Lower lobe of right lung (tissue), 2 donors: ENCODE measurements around the gene ATP2A3. TPM values are rescaled to one million over a fixed set of nuclear protein-coding genes. Genes with fewer than 3 reads are reported as not detected.

Source experiments
- ATAC-seq, 2 donors: fragments of 200-7000 bp; cut with Tn5 transposase; one replicate each; pipeline ENCODE4 v1.9.1; 2020 to 2022; ENCODE audit warnings: mild to moderate bottlenecking in 2 of 2, moderate library complexity in 2 of 2
- DNase-seq: peaks from one replicate; pipeline ENCODE4 v3.0.0-alpha.2; 2020
- H3K27ac ChIP-seq: fragments of 200-600 bp; one replicate; pipeline ENCODE4 v1.8.0; 2022
- H3K27me3 ChIP-seq: fragments of 200-600 bp; one replicate; pipeline ENCODE4 v1.8.0; 2022; ENCODE audit warnings: low read depth
- H3K36me3 ChIP-seq: fragments of 200-600 bp; one replicate; pipeline ENCODE4 v1.8.0; 2022; ENCODE audit warnings: mild to moderate bottlenecking
- H3K4me1 ChIP-seq: fragments of 200-600 bp; one replicate; pipeline ENCODE4 v1.8.0; 2022
- H3K4me3 ChIP-seq: fragments of 200-600 bp; one replicate; pipeline ENCODE4 v1.8.0; 2022; ENCODE audit warnings: mild to moderate bottlenecking
- H3K9me3 ChIP-seq: fragments of 200-600 bp; one replicate; pipeline ENCODE4 v1.8.0; 2022
- intact Hi-C: fragments of 100-400 bp; cut with DNase I; formaldehyde crosslinking; loops from one replicate; pipeline ENCODE4 v1.11.0; 2022
- total RNA-seq: library from RNA; stranded (reverse); fragmentation: NEBNext Ultra II Directional; extraction: Animal tissue kit (Norgen Biotek cat#: 25700); gene quantifications from one replicate; pipeline ENCODE4 v1.2.1, GENCODE V29; 2021
- TF ChIP-seq, protein P1 (sequence below): fragments of 200-600 bp; IDR thresholded peaks from one replicate; pipeline ENCODE4 v1.8.0; 2022; ENCODE audit warnings: antibody characterized with exemption, mild to moderate bottlenecking
- donor health status: DM: no; HTN: yes; CAD: no; lungs with severe emphysema.

The ATP2A3 gene
- total RNA-seq, 1 donor from 2014 or later = 45.6 TPM

- TF ChIP-seq, protein P1, sequence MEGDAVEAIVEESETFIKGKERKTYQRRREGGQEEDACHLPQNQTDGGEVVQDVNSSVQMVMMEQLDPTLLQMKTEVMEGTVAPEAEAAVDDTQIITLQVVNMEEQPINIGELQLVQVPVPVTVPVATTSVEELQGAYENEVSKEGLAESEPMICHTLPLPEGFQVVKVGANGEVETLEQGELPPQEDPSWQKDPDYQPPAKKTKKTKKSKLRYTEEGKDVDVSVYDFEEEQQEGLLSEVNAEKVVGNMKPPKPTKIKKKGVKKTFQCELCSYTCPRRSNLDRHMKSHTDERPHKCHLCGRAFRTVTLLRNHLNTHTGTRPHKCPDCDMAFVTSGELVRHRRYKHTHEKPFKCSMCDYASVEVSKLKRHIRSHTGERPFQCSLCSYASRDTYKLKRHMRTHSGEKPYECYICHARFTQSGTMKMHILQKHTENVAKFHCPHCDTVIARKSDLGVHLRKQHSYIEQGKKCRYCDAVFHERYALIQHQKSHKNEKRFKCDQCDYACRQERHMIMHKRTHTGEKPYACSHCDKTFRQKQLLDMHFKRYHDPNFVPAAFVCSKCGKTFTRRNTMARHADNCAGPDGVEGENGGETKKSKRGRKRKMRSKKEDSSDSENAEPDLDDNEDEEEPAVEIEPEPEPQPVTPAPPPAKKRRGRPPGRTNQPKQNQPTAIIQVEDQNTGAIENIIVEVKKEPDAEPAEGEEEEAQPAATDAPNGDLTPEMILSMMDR = no peak
- Histone ChIP-seq H3K27me3 (no peaks in the 10 kb centered on the region), H3K36me3 (no peaks in the 10 kb centered on the region), H3K4me1 (peaks cover 19% of the 10 kb centered on the region), H3K27ac (no peak overlapping the region), H3K4me3 (no peak overlapping the region), H3K9me3 (peaks cover 5% of the 10 kb centered on the region)
- DNase-seq (no peak), ATAC-seq (no peak)
- intact Hi-C loops = no loop called here
Measured at GRCh38 chr17:3969963-3970362, 5.7 kb upstream of the ATP2A3 start.

DNA sequence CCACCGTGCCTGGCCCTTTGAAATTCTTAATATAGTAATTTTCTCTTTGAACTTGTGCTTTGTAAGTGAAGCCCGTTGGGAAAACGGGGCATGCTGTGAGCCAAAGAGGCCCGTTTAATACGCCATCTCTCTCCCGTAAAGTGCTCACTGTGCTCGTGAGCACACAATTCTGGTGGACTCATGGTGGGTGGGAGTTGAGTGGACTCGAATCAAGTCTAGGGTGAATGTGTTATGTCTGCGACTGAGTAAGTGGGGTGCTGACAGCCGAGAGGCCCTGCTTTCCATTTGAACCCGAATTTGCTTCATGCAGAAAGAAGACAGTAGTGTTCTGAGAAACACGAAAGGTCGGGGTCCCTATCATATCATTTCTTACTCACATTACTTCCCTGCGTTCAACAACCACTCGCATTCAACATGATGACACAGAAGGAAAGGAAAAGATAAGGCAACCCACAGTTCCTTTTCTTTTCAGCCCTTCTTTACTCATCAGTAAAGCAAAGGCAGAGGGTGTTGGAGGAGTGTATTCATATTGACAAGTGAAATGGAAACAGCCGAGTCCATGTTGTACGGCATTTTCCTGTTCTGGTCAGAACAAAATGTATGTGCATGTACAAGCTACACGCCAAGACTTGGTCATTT is 4.8 kb upstream of the ATP2A3 start:
- intact Hi-C loops = no loop called here
- Histone ChIP-seq H3K36me3 (no peaks in the 10 kb centered on the region), H3K9me3 (no peaks in the 10 kb centered on the region), H3K4me1 (peaks cover 14% of the 10 kb centered on the region), H3K4me3 (no peak overlapping the region), H3K27ac (no peak overlapping the region), H3K27me3 (no peaks in the 10 kb centered on the region)
- DNase-seq (no peak), ATAC-seq (no peak)
- TF ChIP-seq, protein P1 = no peak

- ATAC-seq (no peak), DNase-seq (no peak)
- H3K4me3 ChIP-seq = no peak overlapping the region
- H3K4me1 ChIP-seq = peaks cover 19% of the 10 kb centered on the region
- H3K27me3 ChIP-seq = peaks cover 9% of the 10 kb centered on the region
- no peaks in the 10 kb centered on the region for H3K36me3 ChIP-seq
- intact Hi-C loops = no loop called here
- TF ChIP-seq, protein P1 = no peak
- no peaks in the 10 kb centered on the region for H3K9me3 ChIP-seq
- no peak overlapping the region for H3K27ac ChIP-seq
Measured at GRCh38 chr17:3968015-3968414, 3.8 kb upstream of the ATP2A3 start.

DNA sequence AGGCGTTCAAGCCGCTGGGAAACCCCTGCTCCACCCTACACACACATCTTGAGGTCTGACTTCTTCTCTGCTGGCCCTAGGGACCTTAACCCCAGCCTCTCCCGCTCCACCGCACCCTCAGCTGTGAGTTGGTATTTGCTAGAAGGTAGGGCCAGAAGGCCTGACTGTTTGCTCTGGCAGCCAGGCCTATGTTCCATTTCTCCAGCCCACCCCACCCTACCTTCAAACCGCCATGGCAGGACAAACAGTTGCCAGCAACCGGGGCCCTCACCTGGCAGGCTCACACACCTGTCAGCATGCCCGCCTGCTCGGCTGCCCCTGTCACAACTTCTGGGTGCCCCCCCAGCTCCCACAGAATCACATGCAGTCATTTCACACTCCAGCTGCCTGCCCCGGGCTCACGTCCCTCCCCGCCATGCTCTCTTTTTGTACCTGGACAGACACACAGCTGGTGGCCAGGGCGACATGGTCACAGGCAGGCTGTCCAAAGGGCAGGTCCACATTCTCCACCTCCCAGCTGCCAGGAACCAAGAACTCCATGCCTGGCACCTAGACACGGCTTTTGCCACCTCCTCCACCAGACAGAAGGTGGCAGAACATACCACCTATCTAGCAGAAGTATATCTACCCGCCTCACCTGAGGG is 2.6 kb upstream of the ATP2A3 start:
- H3K4me1 ChIP-seq = peaks cover 30% of the 10 kb centered on the region
- TF ChIP-seq, protein P1 = no peak
- ATAC-seq = no peak
- no peak overlapping the region for H3K27ac ChIP-seq
- no peak for DNase-seq
- H3K9me3 ChIP-seq = no peaks in the 10 kb centered on the region
- no peaks in the 10 kb centered on the region for H3K36me3 ChIP-seq
- intact Hi-C loops = no loop called here
- H3K27me3 ChIP-seq = peaks cover 16% of the 10 kb centered on the region
- H3K4me3 ChIP-seq = no peak overlapping the region

- H3K9me3 ChIP-seq = no peaks in the 10 kb centered on the region
- TF ChIP-seq, protein P1 = no peak
- H3K27ac ChIP-seq = peak overlapping the region; percentile 81
- H3K27me3 ChIP-seq = peaks cover 16% of the 10 kb centered on the region
- no peaks in the 10 kb centered on the region for H3K36me3 ChIP-seq
- intact Hi-C loops = no loop called here
- H3K4me3 ChIP-seq = peak overlapping the region; percentile 69
- DNase-seq = peak; percentile 84
- peaks cover 45% of the 10 kb centered on the region for H3K4me1 ChIP-seq
- ATAC-seq = peak; percentile 81 to 86
Measured at GRCh38 chr17:3965118-3965800, 1.0 kb upstream of the ATP2A3 start.
